Measurements from ENCODE around the gene EXTL2.
"Not testable (repeated sequence)": the region's sequence is repeated elsewhere in the genome, so short reads cannot be mapped to it uniquely, and the experiment has no call there.

EXTL2 gene

DNA sequence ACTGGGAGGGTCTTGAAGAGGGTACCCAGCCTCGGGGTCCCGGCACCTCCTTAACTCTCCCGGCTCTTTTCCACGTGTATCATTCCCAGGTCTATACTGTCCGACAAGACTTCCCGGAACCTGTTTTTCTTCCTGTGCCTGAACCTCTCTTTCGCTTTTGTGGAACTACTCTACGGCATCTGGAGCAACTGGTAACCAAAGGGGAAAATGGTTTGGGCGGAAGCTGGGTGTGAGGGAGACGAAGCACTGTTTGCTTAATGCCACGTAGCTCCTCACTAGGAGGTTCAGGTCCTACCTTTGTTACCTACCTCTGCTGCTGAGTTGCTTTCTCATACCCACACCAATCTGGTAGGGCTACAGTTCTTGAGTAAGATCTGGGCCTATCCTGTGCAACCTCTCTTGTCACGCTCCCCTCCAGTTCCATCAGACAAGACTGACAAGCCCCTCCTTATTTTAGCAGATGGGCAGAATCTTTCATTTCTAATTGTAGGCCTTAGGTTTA lies 1.9 kb upstream of the EXTL2 start:
- DNase-seq: peak; percentile 77 to 83

DNA sequence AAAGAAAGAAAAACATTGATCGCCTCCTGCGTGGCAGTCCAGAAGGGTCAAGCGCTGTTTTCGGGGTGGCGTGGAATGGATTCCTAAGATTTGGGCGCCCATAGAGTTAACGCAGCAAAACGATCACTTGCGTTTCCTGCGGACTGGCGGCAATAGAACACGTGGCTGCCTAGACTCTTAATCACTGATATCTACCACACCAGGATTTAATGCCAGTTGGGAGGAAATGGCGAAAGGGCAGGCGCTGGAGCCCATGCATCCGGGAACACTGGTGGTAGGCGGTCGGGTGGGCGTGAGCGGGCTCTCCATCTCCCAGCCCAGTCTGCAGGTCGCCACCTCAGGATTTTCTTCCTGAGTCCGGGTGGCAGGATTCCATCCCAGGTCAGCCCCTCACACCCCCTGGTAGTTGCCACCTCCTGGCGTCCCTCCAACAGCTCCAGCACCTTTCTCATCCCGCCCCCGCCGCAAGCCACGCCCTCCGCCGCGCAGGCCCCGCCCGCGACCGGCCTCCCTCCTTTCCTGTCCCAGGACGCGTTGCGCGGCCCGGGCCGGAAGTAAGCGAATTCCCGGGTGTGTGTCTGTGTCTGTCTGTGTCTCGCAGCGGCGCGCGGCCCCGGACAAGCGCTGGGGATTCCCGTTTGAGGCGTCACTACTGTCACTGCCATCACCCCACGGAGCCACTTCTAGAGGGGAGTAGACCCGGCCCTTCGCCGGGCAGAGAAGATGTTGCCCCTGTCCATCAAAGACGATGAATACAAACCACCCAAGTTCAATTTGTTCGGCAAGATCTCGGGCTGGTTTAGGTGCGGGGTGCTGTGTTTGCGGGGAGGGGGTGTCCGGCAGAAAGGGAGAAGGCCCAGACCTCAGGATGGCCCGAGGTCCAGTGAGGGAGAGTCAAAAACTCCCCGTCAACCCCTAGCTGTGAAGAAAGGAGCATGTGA lies 1.2 kb upstream of the EXTL2 start, which contains the start of gene SLC30A7:
Gene SLC30A7 (plus strand): TSS at position 551 of the 941 bp plus-strand sequence. CDS start 173 bp downstream, at position 724.
- DNase-seq: peak; percentile 96 to 97

DNA sequence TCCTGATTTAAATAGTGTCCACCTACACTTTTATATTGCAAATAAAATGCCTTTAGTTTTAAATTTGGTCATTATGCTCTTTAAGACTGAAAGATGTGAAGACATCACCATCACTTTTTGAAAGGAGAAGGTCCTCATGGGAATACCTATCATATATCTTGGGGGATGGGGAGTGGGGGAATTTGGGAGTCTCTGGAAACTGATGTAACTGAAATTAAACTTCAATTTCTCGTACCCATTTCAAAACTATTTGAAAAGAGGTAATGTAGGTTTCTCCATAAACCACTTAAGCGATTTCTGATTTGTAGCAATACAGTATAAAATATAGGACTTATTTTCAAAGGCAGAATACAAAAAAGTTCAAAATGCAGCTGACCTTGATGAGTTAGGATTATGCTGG lies 924 bp downstream of the EXTL2 start:
- no peak for DNase-seq

DNA sequence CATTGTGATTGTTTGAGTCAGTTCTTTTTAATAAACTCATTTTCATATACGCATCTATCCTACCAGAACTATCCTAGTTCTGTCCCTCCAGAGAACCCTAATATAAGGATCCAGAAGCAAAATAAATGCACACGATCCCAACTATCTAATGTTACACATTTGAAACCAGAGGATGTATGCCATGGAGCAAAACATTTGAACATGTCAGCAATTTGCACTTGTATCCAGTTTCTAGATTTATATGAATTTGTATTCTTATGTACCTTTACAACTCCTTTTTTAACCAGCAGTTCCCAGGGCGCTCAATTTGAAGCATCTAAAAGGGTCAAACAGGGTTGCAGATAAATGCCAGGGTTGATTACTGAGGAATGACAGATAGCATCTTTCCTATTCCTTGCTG lies 2.1 kb downstream of the EXTL2 start:
- no peak for DNase-seq

DNA sequence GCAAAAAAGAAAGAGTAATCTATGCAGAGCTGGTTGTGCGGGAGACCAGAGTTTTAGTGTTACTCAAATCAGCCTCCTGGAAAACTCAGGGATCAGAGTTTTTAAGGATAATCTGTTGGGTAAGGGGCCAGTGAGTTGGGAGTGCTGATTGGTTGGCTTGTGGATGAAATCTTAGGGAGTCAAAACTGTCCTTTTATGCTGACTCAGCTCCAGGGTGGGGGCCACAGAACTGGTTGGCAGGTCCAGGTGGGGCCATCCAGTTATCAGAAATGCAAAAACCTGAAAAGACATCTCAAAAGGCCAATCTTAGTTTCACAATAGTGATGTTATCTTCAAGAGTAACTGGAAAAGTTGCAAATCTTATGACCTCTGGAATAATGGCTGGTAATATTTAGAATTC lies 3.3 kb downstream of the EXTL2 start:
- DNase-seq: no peak

DNA sequence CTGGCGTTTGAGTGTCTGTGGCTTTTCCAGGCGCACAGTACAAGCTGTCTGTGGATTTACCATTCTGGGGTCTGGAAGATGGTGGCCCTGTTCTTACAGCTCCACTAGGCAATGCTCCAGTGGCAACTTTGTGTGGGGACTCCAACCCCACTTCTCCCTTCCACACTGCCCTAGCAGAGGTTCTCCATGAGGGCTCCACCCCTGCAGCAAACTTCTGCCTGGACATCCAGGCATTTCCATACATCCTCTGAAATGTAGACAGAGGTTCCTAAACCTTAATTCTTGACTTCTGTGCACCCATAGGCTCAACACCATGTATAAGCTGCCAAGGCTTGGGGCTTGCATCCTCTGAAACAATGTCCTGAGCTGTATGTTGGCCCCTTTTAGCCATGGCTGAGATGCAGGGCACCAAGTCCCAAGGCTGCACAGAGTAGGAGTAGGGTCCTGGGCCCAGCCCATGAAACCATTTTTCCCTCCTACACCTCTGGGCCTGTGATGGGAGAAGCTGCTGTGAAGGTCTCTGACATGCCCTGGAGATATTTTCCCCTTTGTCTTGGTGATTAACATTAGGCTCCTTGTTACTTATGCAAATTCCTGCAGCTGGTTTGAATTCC lies 4.7 kb downstream of the EXTL2 start:
- DNase-seq: not testable (repeated sequence)

DNA sequence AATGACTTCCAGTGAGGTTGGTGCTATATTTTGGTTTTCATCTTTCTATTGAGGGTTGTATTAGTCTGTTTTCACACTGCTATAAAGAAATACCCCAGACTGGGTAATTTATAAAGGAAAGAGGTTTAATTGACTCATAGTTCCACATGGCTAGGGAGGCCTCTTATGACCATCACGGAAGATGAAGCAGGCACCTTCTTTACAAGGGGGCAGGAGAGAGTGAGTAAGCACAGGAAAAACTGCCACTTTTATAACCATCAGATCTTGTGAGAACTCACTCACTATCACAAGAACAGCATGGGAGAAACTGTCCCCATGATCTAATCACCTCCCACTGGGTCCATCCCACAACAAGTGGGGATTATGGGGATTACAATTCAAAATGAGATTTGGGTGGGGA lies 5.6 kb downstream of the EXTL2 start:
- DNase-seq: not testable (repeated sequence)

DNA sequence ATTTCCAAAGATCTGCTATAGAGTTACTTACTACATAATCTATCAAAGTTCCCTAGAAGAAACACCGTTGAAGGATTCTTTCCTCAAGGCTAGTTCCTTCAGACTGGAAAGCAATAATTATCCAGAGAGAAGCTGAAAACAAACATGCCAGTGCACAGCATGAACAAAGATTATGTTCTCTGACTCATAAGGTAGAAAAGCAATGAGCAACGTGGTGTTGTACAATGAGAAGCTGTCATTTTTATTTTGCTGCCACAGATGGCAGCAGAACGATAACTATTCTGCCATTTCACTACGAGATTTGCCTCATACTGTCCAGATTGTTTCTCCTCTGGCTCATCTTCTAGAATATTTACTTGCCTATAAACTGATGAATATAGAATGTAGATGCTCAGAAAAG lies 10.7 kb downstream of the EXTL2 start:
- no peak for DNase-seq

DNA sequence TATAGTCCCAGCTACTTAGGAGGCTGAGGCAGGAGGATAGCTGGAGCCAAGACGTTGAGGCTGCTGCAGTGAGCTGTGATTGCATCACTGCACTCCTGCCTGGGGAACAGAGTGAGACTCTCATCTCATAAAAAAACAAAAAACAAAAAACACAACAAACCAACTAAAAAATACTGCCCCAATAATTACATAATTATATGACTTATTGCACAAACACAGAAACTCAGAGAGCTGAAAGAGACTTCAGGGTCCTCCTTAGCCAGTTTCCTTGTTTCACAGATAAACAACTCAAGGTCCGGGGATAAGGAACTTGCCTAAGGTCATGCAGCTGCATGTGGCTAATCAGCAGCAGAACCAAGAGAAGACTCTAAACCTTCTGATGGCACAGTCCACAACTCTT lies 11.9 kb downstream of the EXTL2 start:
- DNase-seq: no peak

DNA sequence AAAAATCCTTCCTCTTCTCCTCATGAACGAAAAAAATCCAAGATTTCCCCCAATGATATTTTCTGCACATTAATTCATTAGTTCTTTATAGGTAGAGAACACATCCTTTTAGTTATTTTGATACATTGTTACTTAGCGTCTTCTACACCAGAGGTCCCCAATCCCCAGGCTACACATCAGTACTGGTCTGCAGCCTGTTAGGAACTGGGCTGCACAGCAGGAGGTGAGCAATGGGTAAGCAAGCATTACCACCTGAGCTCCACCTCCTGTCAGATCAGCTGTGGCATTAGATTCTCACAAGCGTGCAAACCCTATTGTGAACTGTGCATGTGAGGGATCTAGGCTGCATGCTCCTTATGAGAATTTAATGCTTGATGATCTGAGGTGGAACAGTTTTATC lies 13.0 kb downstream of the EXTL2 start:
- DNase-seq: no peak

DNA sequence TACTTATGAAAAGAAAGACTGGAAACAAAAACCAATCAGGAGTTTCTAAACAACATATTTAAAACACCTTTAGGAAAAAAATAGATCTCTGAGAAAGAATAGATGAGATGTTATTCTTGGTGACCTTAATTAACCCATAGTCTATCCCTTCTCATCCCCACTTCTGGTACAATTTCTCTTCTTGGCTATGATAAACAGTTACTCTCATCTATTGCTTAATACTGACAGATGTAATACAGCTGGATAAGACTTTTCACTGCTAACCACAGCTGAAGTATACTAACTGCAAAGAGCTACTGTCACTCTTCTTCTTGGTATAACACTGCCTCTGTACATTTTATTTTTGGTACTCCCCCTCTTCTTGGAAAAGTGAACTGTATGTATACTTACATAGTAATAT lies 15.2 kb downstream of the EXTL2 start:
- no peak for DNase-seq

DNA sequence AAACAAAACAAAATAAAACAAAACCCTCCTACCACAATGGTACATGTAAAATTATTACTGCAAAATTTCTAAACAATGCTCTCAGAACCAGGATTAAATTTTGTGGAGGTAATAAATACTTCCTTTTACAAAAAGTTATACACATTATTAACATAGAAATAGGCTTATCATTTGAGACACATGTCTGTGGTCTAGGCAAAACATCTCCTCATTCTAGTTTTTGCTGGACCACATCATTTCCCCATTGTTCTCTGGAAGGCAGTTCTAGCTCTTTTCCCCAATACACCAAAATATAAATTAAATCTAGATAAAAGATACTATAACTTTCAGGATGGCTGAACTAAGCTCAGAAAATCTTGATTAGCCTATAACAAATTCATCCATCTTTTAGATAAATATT lies 18.4 kb downstream of the EXTL2 start:
- DNase-seq: no peak

DNA sequence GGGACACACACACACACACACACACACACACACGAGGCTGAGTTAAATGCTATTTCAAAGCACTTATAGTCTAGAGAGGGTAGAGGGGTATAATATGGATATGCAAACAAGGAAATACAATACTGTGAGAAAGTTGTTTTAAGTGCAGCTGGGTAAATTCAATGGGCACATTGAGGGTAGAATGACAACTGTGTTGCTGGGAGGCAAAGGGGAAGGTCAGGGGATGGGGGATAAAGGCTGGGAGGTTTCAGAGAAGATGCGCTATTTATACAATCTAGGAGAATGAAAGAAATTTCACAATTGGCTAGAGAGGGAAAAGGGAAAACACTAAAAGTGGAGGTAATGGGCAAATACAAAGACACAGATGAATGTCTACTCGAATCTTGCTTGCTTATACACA lies 19.4 kb downstream of the EXTL2 start:
- DNase-seq: no peak

DNA sequence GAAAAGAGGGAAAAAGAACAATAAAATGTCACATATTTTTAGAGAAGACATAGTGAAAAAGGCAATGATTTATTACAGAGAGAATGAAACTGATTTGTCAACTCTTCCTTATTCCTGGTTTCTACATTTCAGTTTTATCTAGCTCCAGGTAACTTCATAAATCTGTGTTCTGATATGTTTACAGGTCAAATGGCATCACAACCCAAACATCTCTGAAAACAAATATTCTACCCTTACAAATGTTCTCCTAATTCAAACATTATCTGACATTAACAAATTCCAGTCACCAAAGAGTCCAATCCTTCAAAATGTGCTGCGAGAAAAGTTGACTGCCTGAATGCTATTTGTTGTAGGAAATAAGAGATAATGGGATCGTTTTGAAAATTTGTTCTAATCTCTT lies 20.2 kb downstream of the EXTL2 start:
- no peak for DNase-seq

DNA sequence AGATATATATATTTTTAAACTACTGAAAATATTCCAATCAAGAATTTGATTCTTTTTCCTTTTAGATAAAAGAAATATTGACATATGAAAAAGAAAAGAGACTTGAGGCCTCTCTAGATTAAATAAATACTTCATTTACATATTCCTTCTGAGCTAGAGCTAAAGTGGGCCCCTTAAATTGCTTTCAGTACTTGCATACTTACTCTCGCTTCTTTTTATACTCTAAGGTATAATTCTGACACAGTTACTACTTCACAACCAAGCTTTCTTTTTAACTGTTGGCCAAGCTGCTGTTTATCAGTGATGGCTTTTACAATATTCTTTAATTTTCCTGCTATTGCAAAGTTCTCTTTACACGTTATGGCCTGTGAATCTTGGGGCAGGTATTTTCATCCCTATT lies 24.6 kb downstream of the EXTL2 start:
- no peak for DNase-seq

DNA sequence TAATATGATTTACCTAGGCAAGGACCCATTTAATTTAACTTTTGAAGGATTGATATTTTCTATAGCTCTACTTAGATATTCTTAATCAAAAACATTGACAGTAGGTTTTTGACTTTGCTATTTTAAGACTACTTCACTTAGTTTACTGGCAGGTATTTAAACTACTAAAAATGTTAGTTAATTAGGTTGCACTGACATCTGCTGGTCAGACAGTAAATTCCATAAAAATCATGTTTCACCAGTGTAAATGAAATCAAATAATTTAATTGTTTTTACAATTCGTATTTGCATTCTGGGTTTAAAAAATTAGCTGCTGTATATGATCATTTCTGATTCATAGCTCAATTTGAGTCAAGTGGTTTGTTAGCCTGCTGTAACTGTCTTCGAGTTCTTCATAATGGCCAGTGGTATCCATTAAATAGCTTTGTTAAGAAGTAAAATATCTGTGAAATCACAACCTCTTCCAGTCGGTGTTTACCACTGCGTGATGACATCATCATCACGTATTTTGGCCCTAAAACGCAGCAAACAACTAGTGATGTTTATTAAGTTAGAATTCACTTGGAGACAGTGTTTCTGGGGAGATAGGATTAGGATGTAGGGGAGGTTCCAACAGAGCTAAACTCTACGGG lies 26.2 kb downstream of the EXTL2 start:
- DNase-seq: peak in 1 of 2 donors; percentile 57

DNA sequence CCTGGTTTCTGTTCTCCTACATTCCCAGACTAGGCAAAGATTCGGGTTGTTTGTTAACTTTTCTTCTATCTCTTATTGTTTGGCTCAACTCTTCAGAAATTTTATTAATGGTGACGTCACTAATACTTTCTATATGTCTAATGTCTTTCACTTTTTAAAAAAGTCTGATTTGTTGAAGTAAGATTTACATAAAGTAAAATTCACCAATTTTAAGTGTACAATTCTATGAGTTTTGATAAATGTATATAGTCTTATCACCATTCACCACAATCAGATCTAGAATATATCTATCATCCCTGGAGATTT lies 27.8 kb downstream of the EXTL2 start:
- no peak for DNase-seq

DNA sequence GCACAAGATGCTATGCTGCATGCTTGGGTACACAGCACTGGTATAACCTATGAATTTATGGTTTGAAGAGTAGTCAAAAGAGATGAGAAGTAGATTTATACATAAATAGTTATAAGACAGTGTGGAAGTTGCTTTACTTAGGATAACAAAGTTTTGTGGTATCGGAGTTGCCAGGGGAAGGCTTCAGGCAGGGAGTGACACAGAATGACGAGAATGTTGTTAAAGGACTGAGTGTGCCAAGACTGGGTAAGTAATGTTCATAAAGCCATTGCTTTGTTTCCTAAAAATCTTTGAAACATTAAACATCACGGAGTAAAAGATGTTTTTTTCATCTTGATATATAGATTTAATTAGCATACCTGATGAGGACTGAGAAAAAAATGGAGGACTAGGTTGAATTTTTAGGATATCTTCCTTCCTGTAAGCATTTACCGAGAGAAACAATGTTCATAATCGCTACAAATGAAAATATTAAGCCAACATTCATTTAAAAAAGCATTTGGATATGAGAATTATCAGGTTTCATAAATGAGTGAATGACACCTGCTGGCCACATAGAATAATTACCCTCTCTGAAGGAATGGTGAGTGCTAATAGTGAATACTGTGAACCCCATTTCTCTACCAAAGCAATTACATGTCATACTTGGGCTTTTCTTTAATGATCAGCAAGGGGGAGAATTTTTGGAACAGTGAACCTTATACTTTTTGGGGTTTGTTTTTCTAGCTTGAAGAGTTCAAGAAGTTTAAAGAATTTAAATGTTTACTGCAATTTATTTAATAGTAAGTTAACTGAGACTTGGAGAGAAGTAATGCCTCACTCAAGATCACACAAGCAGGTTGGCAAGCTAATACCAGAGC lies 28.4 kb downstream of the EXTL2 start:
- DNase-seq: peak in 1 of 2 donors; percentile 25

DNA sequence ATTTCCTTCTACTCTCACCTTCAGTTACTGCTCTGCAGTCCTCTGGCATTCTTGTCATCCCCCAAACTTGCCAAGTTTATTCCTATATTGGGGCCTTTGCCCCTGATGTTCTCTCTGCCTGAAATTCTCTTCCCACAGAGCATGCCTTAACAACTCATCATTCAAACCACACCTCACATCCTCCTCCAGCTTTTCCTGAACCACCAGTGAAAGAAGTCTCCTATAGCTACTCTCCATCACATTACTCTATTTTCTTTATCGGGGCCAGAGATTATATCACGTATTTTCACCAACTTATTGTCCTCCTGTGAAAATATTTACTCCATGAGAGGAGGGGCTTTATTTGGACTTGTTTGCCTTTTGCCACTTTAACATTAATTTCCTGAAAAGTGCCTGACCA lies 32.1 kb downstream of the EXTL2 start:
- no peak for DNase-seq

DNA sequence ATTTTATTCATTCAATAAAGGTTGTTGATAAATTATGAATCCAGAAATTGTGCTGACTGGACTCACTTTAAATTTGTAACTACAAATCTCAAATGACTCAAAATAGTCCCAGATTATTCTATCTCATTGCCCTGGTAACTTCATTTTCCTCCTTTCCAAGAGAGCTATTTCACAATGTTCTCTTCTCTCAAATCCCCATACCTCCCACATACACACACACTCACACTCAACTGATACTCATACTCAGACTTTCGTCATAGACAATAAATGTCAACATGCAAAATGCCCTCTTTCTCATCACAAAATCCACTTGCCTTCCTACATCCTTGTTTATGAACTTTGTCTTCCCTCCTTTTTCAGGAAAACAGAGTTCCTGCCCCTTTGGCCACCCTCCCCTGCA lies 33.3 kb downstream of the EXTL2 start:
- DNase-seq: no peak

DNA sequence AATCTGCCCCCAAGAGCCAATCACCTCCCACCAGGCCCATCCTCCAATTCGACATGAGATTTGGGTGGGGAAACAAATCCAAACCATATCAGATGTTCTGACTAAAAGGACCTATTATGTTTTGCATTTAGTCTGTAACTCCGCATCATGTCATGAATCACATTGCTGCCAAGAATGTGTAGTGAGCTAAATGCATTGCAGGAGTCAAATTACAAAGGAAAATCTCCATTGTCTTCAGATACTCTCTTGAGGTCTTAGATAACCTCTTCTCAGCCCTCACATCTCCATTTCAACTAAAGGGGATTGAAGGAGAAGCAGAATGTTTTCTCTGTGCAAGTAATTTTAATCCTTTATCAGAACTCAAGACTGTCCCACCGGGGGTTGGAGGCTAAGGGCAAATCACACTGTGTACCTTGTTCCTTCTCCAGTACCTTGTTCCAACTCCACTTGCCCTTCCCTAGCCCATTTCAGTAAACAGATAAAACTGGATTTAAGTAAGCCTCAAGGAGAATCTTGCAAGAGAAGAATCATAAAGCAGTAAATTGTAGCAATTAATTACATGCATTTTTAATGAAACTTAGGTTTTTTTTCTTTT lies 34.1 kb downstream of the EXTL2 start:
- DNase-seq: no peak

DNA sequence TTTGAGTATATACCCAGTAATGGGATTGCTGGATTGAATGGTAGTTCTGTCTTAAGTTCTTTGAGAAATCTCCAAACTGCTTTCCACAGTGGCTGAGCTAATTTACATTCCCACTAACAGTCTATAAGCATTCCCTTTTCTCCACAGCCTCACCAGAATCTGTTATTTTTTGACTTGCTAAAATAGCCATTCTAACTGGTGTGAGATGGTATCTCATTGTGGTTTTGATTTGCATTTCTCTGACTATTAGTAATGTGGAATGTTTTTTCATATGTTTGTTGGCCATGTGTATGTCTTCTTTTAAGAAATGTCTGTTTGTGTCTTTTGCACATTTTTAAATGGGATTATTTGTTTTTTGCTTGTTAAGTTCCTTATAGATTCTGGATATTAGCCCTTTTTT lies 39.5 kb downstream of the EXTL2 start:
- not testable (repeated sequence) for DNase-seq

Measured in CD4-positive, alpha-beta T cell treated with Interleukin-1 beta for 1 hour (primary cell).